Measurements from ENCODE around the gene DAB1.

DAB1 gene

GRCh38 chr1:57255945-57256344 lies 167.9 kb downstream of the DAB1 start:
- Histone ChIP-seq H2AFZ (ENCODE audit: low read depth, low read length, severe bottlenecking) (no peak overlapping the region), H4K20me1 (ENCODE audit: low read depth, low read length) (no peaks in the 10 kb centered on the region), H3K36me3 (ENCODE audit: low read length) (no peaks in the 10 kb centered on the region), H3K9ac (ENCODE audit: low read length) (no peak overlapping the region), H3K79me2 (ENCODE audit: insufficient read depth, low read length) (no peaks in the 10 kb centered on the region), H3K9me3 (ENCODE audit: insufficient read depth, low read length) (no peaks in the 10 kb centered on the region), H3K27me3 (ENCODE audit: low read length) (no peaks in the 10 kb centered on the region), H3K4me3 (ENCODE audit: insufficient read depth, low read length, poor library complexity, severe bottlenecking) (no peak overlapping the region), H3K9me2 (replicated peaks; ENCODE audit: insufficient read depth, low read length) (no peaks in the 10 kb centered on the region), H3K27ac (ENCODE audit: low read depth, low read length) (no peak overlapping the region), H3K4me2 (ENCODE audit: low read depth, low read length, poor library complexity, severe bottlenecking) (no peak overlapping the region), H3F3A (ENCODE audit: insufficient read depth) (no peaks in the 10 kb centered on the region)
- no peak for TF ChIP-seq CTCF (IDR thresholded peaks at IDR 0.05; ENCODE audit: insufficient read depth, low read length, poor library complexity, severe bottlenecking)
- no peak for TF ChIP-seq EZH2phosphoT487 (conservative IDR thresholded peaks at IDR 0.05; ENCODE audit: low read length)

GRCh38 chr1:57254022-57254421 lies 169.8 kb downstream of the DAB1 start:
- H3K9ac ChIP-seq (ENCODE audit: low read length): no peak overlapping the region
- no peaks in the 10 kb centered on the region for H3K9me3 ChIP-seq (ENCODE audit: insufficient read depth, low read length)
- H4K20me1 ChIP-seq (ENCODE audit: low read depth, low read length): no peaks in the 10 kb centered on the region
- H3K27ac ChIP-seq (ENCODE audit: low read depth, low read length): no peak overlapping the region
- H3K36me3 ChIP-seq (ENCODE audit: low read length): no peaks in the 10 kb centered on the region
- no peak overlapping the region for H3K4me2 ChIP-seq (ENCODE audit: low read depth, low read length, poor library complexity, severe bottlenecking)
- H2AFZ ChIP-seq (ENCODE audit: low read depth, low read length, severe bottlenecking): no peak overlapping the region
- no peaks in the 10 kb centered on the region for H3K79me2 ChIP-seq (ENCODE audit: insufficient read depth, low read length)
- H3K27me3 ChIP-seq (ENCODE audit: low read length): no peaks in the 10 kb centered on the region
- H3K9me2 ChIP-seq (replicated peaks; ENCODE audit: insufficient read depth, low read length): no peaks in the 10 kb centered on the region
- no peak for TF ChIP-seq EZH2phosphoT487 (conservative IDR thresholded peaks at IDR 0.05; ENCODE audit: low read length)
- no peak for TF ChIP-seq CTCF (IDR thresholded peaks at IDR 0.05; ENCODE audit: insufficient read depth, low read length, poor library complexity, severe bottlenecking)
- H3K4me3 ChIP-seq (ENCODE audit: insufficient read depth, low read length, poor library complexity, severe bottlenecking): no peak overlapping the region
- no peaks in the 10 kb centered on the region for H3F3A ChIP-seq (ENCODE audit: insufficient read depth)

DNA sequence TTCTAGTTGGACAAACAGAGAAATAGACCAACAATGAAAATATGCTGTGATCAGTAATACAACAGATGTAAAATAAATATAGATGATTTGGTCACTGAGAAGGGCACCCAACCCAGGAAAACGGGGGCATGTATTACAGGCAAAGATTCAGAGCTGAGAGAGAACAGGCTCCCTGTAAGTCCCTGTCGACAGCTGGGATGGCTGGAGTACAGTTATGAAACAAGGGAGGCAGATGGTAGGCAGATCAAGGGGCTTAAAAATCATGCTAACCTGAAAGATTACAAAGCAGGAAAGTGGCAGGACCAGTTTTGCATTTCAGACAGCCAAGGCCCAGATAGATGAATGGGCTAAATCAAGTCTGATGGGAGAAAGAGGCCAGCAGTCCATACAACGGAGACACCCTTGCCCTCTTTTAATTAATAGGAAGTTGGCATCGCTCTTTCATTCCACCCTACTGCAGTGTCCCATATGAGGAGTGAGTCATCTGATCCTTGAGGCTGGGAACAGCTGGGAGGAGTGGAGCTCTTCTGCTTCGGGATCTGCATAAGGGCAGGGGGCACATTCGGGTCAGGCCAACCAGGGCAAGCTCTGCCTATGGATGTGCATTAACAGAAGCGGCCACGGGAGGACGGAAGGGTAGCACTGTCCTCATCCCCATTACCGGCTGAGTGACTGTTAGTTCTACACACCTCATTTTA lies 171.1 kb downstream of the DAB1 start:
- Histone ChIP-seq H3K27me3 (ENCODE audit: low read length) (no peaks in the 10 kb centered on the region), H3K9ac (ENCODE audit: low read length) (no peak overlapping the region), H3F3A (ENCODE audit: insufficient read depth) (no peaks in the 10 kb centered on the region), H3K4me3 (ENCODE audit: insufficient read depth, low read length, poor library complexity, severe bottlenecking) (no peak overlapping the region), H3K79me2 (ENCODE audit: insufficient read depth, low read length) (no peaks in the 10 kb centered on the region), H2AFZ (ENCODE audit: low read depth, low read length, severe bottlenecking) (no peak overlapping the region), H3K27ac (ENCODE audit: low read depth, low read length) (no peak overlapping the region), H3K9me2 (replicated peaks; ENCODE audit: insufficient read depth, low read length) (no peaks in the 10 kb centered on the region), H3K36me3 (ENCODE audit: low read length) (no peaks in the 10 kb centered on the region), H4K20me1 (ENCODE audit: low read depth, low read length) (no peaks in the 10 kb centered on the region), H3K9me3 (ENCODE audit: insufficient read depth, low read length) (no peaks in the 10 kb centered on the region), H3K4me2 (ENCODE audit: low read depth, low read length, poor library complexity, severe bottlenecking) (no peak overlapping the region)
- TF ChIP-seq CTCF (IDR thresholded peaks at IDR 0.05; ENCODE audit: insufficient read depth, low read length, poor library complexity, severe bottlenecking): no peak
- TF ChIP-seq EZH2phosphoT487 (conservative IDR thresholded peaks at IDR 0.05; ENCODE audit: low read length): no peak
